Activated gamma-delta T cell (primary cell): ENCODE results near the gene C8A.

Experiments used
- DNase-seq: peaks from one replicate; lab custom pipeline; 2025; lab: John Stamatoyannopoulos, UW

The C8A gene

DNA sequence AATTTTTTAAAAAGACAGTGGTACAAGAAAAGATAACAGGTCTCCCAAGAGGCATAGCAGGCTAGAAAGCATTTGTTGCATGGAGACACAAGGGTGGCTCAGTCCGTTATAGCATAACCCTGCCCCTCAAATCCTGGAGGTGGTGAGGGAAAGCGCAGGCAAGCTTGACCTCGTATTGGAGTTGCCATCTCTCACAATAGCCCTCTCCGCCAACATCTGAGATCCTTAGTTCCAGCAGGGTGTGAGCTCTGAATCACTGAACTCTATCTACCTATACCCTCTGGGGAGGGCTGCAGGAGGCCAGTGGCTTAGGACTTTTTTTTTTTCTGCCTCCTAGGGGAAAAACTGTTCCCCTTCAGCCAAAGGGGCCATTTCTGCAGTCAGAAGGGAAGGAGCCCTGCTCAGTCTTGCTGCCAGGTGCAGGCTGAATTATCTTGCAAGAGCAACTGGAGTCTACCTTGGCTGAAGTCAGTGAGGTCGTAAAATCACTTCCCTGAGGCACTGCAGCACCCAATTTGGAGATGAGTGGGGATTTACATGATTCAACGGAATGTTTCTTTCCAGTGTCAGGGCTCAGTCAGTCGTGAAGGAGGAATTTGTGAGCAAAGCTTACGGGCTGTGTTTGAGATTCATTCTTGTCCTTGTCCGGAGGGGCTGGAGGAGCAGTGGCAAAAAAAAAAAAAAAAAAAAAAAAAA lies 17.2 kb upstream of the C8A start:
- DNase-seq, result no peak

DNA sequence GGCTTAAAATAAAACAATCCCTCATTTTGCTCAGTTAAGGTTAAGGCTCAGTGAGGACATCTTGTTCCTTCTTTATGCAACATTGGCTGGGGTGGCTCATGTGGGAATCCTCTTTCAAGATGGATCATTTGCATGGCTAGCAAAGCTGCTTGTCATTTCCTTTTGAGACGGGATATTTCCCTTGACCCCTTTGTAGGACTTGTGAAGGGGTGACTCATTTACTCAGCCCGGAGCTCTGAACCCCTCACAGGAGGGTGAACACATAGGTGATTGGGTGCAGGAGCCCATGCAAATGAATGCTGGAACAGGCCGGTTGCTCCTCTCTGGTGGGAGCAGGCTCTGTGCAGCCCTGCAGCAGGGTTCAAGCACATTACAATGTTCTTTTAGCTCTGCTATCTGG lies 15.8 kb upstream of the C8A start:
- no peak for DNase-seq

DNA sequence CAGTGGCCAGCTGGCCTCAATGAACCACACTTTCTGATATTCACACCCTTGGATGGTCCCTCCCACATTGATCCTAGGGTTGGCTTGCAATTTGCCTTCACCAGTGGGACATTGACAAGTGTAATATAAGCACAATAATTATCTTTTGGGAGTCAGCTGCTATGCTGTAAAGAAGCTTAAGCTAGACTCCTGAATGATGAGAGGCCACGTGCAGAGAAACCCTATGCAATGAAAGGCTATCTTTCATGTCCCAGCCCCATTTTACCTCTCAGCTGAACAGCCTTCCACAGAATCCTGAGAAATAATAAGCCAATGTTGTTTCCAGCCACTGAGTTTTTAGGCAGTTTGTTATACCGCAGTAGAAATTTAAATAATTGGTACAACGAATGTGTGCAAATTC lies 11.1 kb upstream of the C8A start:
- DNase-seq, result no peak

DNA sequence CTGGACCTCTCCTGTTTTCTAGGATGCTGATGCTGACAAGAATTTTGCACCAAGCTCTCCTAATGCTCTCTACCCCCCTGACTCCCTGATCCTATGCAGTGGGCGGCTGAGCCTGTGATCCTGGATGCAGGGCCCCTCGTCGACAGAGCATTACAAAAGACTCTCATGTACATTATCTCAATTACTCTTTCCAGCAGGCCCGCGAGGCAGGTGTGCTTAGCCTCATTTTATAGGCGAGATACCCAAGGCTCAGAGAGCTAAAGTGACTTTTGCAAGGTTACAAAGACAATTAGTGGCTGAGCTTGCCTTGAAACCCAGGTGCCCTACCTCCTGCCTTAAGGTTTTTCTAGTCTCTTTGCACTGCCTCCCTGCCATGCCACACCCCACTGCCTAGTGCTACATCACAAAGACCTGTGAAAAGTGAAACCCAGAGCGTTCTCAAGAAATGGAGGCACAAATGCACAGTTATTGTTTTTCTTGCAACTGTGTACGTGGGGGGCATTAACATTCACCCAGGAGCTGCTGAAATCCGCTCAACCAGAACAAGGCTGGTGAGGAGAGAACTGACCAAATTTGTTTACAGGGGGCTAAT lies 10.0 kb upstream of the C8A start:
- no peak for DNase-seq

DNA sequence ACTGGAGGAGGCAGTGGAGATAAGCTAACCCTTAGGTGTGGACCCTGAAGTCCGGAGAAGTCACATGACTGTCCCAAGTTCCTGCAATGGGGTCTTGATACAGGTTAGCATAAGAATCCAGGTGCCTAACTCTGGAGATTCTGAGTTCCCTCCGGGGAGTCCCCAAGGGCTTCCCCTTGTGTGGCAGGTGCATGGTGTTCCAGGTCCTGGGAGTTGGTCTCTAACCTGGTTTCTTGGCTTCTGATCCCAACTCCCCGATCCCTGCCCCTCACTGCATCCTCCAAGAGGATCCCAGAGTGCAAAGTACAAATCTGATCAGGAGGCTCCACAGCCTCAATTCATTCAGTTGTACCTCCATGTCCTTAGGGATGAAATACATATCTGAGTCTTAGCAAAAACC lies 9.3 kb upstream of the C8A start:
- DNase-seq, result no peak

DNA sequence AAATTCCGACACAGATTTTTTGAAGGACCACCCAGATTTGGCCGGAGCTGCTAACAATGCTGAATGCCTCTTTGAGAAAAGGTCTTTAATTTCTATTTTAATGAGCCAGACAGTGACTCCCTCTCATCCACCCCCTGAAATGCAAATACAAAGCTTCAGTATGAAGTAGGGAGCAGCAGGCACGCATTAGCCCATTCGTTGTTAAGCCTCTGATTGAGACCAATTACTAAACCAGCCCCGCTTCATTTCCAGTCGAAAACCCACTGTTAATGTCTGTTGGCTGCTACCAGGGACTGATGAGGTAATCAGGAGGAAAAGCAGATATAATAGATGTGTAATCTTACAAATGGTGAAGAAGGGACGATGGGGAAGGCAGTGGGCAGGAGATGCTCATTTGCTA lies 4.8 kb upstream of the C8A start:
- no peak for DNase-seq

DNA sequence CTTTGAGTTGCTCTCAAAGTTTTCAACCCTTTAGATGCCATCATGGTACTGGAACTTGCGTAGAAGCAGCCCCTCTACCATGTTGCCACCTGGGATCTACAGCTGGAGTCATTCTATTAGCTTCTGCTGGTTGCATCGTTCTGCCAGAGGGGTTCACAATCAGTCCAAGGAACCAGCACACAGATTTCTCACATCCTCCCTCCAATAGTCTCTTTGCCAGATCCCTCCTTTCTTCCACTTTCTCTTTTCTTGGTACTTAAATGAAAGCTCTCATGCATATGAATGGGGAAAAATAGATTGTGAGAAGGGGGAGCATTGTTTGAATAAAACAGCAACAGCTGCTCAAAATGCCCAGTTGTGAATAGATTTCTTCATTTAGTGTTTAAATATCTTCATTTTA lies 4.2 kb upstream of the C8A start:
- no peak for DNase-seq

DNA sequence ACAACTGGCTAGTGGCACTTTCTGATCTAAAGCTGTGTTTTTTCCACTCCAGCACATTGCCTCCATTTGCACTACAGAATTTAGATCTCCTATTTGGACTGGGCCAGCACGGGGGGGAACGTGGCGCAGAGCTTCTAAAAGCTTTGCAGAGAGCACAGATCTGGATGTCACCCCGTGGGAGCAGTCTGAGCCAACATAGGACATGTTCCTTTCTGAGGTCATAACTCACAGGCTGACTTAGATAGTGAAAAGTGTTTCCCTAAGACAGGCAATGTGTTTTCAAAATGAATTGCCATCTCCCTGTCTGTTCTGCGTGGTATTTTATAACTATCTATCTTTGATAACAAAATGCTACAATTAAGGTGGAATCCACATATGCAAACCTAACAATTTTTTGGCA lies 3.7 kb upstream of the C8A start:
- no peak for DNase-seq

DNA sequence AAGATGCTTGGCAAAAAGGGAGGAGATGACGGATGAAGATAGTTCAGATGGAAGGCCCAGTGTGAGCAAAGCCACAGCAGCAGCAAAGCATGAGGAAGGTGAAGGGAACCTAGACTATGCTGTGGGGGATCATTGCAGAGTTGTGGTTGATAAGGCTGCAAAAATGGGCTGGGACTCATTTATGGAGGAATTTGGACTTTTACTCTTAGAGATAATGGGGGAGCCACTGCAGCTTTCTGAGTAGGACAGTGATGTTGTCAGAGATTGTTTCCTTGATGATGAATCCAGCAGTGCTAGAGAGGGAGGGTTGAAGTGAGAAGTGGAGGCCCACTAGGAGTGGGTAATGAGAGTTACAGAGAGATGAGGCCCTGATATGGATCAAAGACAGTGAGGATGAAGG lies 2.1 kb upstream of the C8A start:
- DNase-seq, result no peak

DNA sequence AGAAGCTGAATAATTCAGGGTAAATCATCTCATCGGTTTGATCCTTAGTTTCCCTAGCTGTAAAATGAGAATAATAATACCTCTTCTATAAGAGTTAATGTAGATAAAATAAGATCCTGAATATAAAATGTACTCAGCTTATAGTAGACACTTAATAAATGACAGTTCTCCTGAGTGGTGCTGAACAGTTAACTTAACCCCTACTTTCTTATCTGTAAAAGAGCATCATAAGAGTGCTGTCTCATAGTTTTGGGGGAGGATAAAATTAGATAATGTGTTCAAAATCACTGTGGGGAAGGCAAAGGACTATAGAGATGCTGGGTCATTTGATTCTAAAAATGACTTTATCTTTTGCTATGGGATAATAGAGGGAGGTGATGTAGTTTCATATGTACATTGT lies 593 bp downstream of the C8A start:
- DNase-seq, result no peak

DNA sequence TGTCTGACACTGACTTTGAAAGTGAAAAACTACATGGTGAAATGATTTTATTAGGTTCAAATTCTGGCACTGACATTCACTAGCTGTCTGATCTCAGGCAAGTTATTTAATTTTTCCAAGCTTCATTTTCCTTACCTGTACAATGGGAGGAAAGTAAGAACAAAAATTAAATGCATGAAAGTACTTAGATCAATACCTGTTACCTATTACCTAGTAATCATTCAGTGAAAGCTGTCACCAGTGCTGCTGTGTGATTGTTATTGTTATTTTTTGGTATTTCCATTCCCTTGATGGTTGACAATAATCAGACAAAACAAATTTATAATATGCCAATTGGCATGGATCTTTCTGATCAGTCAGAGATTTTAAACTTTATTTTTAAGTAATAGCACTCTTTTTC lies 1.6 kb downstream of the C8A start:
- no peak for DNase-seq

DNA sequence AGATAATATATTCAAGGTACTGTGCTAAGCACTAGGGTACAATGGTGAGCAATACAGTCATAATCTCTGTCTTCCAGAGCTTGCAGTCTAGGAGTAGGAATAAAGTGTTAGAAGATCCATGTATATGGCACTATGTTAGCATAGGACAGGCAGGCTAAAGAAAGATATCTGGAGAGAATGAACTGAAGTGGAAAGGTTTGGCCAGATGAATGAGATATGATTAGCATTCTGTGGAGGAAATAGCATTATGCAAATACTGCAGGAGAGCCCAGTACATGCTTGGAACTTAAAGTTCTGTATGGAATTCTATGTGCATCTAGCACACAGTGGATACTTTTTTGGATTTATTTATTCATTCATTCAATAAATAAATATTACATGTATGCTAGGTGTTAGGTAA lies 4.7 kb downstream of the C8A start:
- DNase-seq, result no peak

DNA sequence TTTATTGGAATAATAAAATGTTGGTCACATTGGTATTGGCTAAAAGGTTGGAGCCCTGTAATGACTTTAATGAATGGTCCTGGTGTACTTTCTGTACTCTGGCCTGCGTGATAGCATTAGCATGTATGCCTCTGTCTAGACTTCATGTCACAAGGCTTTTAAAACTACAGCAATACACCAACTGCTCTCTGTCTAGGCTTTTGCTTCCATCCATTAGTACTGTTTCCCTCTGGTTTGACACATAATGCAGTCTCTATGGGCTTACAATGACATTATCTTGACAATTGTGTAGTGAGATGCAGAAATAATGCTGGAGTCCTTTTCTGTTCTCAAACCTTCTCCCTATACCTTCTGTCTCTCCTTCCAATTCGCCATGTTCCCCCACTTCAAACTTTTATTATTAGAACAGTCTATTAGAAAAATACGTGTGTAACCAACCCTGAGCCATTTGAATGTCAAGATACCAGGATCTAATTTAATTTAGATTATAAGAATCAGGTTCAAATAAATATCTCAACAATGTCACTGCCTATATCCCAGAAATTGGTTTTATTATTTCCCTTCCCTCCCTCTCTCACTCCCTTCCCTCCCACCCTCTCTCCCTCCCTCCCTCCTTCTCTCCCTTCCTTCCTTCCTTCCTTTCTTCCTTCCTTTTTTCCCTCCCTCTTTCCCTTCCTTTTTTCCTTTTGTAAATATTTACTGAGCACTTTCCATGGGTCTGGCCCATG lies 8.8 kb downstream of the C8A start:
- DNase-seq, result no peak

DNA sequence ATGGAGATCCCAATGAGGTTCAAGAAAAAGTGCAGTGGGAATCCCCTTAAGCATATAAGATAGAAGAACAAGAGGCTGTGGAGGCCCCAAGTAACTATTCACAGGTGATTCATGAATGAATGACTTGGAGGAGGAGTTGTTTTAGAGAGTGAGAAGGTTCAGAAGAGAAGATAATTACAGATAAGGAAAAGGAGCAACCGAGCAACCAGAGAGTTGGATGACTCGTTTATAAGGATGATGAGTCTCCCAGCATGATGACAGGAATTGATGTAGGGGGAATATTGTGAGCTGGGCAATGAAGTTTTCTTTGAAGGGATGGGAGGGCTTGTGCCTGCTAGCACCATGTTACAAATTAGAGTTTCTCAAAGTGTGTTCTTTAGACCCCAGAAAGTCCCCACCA lies 9.8 kb downstream of the C8A start:
- DNase-seq, result no peak

DNA sequence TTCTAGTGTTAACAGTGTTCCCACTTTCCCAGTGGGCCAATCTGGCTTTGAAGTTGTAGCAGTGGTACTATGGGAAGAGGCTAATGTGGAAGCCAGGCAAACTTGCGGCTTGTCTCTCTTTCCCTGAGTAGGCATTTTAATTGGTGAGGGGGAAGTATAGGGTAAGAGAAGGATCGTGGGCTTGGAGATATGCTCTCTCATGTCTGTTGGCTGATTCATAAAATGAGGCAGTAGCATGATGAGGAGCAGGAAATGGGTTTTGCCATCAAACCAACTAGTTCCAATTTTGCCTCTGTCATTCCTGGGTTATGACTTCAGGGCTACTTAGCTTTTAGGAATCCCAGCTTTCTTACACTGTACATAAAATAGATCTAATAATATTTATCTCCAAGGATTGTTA lies 12.1 kb downstream of the C8A start:
- no peak for DNase-seq

DNA sequence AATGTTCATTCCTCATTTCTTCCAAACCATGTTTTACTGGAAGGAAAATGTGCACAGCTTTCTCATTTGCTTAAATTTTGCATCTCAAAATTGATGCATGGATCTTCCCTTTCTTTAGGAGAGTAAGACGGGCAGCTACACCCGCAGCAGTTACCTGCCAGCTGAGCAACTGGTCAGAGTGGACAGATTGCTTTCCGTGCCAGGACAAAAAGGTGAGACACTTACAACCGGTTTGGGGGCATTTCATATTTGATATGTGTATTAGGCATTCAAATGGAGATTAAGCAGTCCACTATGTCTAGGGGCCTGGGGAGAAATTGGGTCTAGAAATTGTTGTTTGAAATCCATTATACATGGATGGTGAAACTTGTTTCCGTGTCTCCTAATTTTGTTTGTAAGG lies 12.9 kb downstream of the C8A start:
- DNase-seq, result no peak

DNA sequence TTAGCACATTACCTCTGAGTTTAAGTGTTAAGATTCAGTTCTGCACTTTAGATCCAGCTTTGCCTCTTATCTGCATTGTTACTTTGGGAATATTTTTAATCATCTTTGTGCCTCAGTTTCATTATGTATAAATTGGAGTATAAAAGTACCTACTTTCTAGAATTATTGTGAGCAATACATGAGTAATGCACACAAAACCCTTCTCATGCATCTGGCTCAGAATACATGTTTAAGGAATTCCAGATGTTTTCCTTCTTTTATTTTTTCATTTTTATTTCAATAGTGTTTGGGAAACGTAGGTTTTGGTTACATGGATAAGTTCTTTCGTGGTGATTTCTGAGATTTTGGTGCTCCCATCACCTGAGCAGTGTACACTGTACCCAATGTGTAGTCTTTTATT lies 14.2 kb downstream of the C8A start:
- DNase-seq, result no peak

DNA sequence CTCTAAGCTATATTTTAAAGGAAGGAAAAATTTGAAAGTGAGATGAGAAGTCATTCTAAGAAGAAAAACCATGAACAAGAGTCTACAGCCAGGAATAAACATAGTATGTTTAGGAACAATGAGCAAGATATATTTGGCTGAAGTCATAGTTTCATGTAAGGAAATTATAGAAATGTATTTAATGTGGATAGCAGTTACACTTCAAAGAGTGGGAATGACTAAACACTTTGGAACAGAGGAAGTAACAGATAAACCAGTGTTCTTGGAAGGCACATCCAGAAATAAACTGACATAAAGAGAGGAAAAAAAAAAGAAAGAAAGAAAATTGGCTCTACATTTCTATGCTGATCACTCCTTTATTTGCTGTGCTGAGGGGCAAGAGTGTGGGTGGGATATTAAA lies 18.0 kb downstream of the C8A start:
- DNase-seq, result no peak

DNA sequence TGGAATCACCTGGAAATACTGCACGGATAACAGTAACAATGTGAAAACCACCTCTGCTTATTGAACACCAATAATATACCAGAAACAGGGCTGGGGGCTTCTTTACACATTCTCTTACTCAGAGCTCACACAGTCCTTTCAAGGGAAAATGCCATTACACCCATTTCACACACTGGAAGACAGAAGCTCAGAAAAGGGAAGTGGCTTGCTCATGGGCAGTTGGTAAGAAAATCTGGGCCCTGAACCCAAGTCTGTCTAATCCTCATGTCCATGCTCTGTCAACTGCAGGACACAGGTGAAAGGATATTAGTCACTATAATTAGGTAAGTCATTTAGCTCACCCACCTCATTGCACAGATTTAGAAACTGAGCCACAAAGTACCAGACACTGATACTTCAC lies 18.6 kb downstream of the C8A start:
- DNase-seq, result no peak

DNA sequence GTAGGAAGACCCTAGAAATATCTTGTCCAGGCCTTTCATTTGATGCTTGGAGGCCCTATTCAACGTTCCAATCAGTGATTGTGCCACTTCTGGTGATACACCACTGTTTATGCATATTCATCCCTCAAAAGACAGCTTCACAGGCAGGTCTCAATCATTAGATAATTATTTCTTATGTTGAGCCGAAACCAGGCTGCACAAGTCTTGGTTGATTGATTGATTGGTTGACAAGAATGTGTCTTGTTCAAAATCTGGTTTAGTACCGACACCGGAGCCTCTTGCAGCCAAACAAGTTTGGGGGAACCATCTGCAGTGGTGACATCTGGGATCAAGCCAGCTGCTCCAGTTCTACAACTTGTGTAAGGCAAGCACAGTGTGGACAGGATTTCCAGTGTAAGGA lies 20.1 kb downstream of the C8A start:
- no peak for DNase-seq

DNA sequence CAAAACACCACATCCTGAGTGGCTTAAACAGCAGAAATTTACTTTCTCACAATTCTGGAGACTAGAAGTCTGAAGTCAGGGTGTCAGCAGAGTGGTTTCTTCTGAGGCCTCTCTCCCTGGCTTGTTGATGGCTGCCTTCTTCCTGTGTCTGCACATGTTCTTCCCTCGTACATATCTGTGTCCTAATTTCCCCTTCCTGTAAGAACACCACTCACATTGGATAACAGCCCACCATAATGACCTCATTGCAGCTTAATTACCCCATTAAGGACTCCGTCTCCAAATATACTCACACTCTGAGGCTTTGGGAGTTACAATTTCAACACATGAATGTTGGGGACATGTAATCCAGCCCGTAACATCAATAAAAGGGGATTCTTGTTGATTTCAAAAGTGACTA lies 23.4 kb downstream of the C8A start:
- DNase-seq, result no peak

DNA sequence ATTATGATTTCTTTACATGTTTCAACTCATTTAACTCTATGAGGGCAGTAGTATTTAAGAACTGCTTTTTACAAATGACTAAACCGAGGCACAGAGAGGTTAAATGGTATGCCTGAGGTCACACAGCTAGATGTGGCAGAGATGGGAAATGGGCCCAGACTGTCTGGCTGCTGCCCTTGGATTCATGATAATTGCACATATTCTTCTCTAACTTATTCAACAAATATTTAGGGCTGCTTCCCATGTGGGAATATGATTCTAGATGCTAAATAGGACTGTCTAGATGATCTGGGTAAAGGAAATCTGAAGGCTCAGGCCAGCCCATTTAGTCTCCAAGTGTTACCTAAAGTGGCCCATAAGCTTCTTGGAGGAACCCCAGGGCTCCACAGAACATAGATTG lies 26.2 kb downstream of the C8A start:
- no peak for DNase-seq

DNA sequence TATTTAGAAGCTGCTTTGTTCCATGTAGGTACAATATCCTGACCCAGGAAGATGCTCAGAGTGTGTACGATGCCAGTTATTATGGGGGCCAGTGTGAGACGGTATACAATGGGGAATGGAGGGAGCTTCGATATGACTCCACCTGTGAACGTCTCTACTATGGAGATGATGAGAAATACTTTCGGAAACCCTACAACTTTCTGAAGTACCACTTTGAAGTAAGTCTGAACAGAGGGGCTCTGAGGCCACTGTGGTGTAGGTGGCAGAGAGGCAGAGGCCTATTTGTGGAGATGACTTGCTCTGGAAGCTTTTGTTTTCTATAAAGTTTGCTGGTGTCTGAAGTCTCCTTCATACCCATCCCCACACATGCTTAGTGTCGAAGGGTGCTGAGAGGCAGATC lies 26.8 kb downstream of the C8A start:
- DNase-seq, result no peak

DNA sequence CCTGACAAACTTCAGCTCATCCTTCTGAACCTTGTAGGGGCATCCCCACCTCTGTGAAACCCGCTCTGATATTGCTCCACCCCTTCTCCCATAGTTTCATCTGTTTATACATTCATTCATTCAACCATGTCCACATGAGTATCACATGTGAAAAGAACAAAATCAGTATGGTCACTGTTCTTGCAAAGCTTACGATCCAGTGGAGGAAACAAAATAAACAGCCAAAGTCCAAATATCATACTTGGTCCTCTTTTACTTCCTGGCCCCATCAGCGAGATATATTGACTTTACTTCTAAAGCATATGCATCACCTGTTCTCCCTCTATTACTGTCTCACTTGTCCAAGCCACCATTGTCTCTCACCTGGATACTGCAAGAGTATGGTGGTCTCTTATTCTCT lies 35.6 kb downstream of the C8A start:
- DNase-seq, result no peak
